Activated naive CD4-positive, alpha-beta T cell treated with anti-CD3 and anti-CD28 coated beads, Interleukin-2, amount 10 ng/mL, durations not matched to agents 7 days and 5 days (primary cell): ENCODE measurements around the gene VAC14.
"Not testable (repeated sequence)": the region's sequence is repeated elsewhere in the genome, so short reads cannot be mapped to it uniquely, and the experiment has no call there.

Experiments used
- CTCF ChIA-PET: fragments of 350-600 bp; sonication (Branson Sonifier 250); formaldehyde crosslinking; loops from one replicate; lab custom pipeline; 2021; ENCODE audit warnings: antibody characterized with exemption; lab: Charles Lee
- DNase-seq: peaks from one replicate; pipeline ENCODE4 v3.0.0-alpha.2; 2020
- H3K27ac Mint-ChIP-seq: one replicate; pipeline ENCODE4 v1.8.0; 2021; ENCODE audit warnings: mild to moderate bottlenecking, moderate library complexity, mixed read lengths
- H3K27me3 Mint-ChIP-seq: one replicate; pipeline ENCODE4 v1.8.0; 2021; ENCODE audit warnings: mild to moderate bottlenecking, mixed read lengths
- H3K36me3 Mint-ChIP-seq: one replicate; pipeline ENCODE4 v1.8.0; 2021; ENCODE audit warnings: mixed read lengths
- H3K4me1 Mint-ChIP-seq: one replicate; pipeline ENCODE4 v1.8.0; 2021; ENCODE audit warnings: mixed read lengths
- H3K4me3 Mint-ChIP-seq: one replicate; pipeline ENCODE4 v1.8.0; 2021; ENCODE audit warnings: mild to moderate bottlenecking, moderate library complexity, mixed read lengths
- H3K9me3 Mint-ChIP-seq: one replicate; pipeline ENCODE4 v1.8.0; 2021; ENCODE audit warnings: mixed read lengths

Gene VAC14

DNA sequence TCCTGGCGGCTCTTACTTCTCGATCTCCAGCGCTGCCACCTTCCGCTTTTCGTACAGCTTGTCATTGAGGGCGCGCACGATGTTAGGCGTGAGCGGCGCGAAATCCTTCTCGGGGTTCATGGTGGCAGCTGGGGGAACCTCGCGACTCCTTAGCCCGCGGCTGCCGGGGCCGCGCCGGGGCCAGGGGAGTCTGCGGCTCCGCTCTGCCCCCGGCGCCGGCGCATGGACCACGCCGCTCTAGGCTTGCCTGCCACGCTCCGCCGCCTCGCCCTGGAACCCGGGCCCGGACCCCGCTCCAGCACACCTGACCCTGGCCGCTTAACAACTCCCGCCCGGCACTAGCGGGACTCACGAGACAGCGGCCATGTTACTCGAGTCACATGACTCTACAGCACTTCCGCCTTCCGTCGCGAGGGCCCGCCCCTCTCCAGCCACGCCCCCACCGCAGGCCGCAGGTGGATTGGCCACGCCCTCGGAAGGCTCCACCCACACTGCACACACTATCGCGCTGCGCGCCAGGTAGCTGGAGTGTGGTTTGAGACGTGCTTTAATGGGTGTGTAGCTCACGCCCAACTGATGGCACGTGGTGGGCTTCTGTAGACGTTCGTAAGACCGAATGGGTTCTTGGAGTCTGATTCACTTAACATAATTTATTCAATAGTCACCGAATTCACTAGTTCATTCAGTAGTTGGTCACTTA lies at the start of gene VAC14:
Gene VAC14, minus strand, starts transcription at position 378 of the 700 bp plus-strand sequence. Its CDS starts 258 bp downstream, at position 120.
- H3K27me3 Mint-ChIP-seq = peaks cover 20% of the 10 kb centered on the region
- peaks cover 4% of the 10 kb centered on the region for H3K9me3 Mint-ChIP-seq
- CTCF ChIA-PET = no interaction called here
- peaks cover 43% of the 10 kb centered on the region for H3K4me1 Mint-ChIP-seq
- peak within 1 kb of the TSS; percentile 93 for H3K4me3 Mint-ChIP-seq
- H3K27ac Mint-ChIP-seq = peak within 1 kb of the TSS; percentile 93
- DNase-seq = peak; percentile 98
- no peaks in the 10 kb centered on the region for H3K36me3 Mint-ChIP-seq

GRCh38 chr16:70823498-70824118 lies 22.6 kb upstream of the VAC14 start:
- H3K4me1 Mint-ChIP-seq, H3K36me3 Mint-ChIP-seq, H3K27ac Mint-ChIP-seq, DNase-seq, H3K9me3 Mint-ChIP-seq, H3K27me3 Mint-ChIP-seq, CTCF ChIA-PET, H3K4me3 Mint-ChIP-seq: not testable (repeated sequence)

DNA sequence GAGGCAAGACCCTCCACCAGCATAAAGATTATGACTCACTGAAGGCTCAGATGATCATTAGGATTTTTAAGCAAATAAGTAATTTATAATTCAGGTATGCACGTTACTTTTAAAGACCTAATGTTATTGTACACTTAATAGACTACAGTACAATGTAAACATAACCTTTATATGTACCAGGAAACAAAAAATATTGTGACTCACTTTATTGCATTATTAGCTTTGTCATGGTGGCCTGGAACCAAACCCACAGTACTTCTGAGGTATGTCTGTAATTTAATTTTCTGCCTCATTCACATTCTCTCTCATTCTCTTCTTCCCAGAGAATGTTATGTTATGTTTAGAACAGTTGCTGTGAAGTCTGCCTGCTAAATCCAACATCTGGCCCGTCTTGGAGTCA lies 21.8 kb upstream of the VAC14 start:
- H3K9me3 Mint-ChIP-seq, H3K27me3 Mint-ChIP-seq, H3K4me3 Mint-ChIP-seq, H3K27ac Mint-ChIP-seq, DNase-seq, H3K4me1 Mint-ChIP-seq, H3K36me3 Mint-ChIP-seq, CTCF ChIA-PET: not testable (repeated sequence)

DNA sequence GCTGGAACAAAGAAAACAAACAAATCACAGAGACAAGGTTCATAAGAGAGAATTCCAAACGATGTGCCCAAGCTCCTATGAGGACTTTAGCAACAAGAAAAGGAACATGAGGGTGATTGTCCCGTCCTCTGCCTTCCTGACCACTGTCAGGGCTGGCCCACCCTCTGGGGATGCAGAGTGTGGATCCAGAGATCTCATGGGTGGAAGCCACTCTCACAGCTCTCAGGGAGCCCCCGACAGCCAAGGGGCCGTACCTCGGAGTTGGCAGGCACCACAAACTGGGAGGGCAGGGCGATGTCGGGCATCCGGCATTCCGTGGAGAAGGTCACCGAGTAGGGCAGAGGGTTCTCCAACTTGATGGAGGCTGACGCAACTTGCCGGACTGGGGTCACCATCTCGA lies 17.1 kb upstream of the VAC14 start:
- H3K36me3 Mint-ChIP-seq, DNase-seq, CTCF ChIA-PET, H3K4me3 Mint-ChIP-seq, H3K27me3 Mint-ChIP-seq, H3K4me1 Mint-ChIP-seq, H3K27ac Mint-ChIP-seq, H3K9me3 Mint-ChIP-seq: not testable (repeated sequence)

DNA sequence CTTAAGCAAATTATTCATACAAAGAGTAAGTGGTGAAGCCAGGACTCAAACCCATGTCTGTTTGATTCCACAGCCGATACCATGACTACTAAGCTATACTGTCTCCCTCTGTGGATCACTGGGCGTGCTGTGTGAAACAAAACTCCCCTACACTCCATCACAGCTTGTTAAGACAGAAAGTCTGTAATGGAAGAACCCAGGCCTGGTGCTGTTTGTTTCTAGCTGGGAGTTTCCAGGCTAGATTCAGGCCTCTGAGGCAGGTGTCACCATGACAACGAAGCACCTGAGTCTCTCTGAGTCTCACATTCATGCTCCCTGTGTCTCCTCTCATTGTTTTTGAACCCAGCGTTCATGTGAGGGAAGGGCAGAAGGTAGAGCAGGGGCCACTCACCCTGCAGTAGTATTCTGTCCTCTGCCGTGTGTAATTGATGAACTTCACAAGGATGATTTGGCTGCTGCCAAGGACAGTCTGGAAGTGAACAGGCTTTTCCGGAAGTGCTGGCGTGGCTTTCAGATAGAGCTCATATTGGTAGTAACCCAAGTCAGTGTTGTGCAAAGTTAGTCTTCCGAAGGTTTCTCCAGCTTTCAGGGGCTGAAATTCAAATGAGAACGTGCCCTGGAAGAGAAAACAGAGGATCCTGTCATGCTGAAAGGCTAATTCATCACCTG lies 8.6 kb upstream of the VAC14 start:
- no peaks in the 10 kb centered on the region for H3K9me3 Mint-ChIP-seq
- DNase-seq = no peak
- peaks cover 32% of the 10 kb centered on the region for H3K27me3 Mint-ChIP-seq
- H3K4me3 Mint-ChIP-seq = no peak overlapping the region
- CTCF ChIA-PET = no interaction called here
- H3K36me3 Mint-ChIP-seq = no peaks in the 10 kb centered on the region
- H3K4me1 Mint-ChIP-seq = peaks cover 5% of the 10 kb centered on the region
- no peak overlapping the region for H3K27ac Mint-ChIP-seq

- Mint-ChIP-seq H3K4me3 (no peak overlapping the region), H3K27ac (no peak overlapping the region), H3K36me3 (no peaks in the 10 kb centered on the region), H3K4me1 (peaks cover 5% of the 10 kb centered on the region), H3K27me3 (peaks cover 38% of the 10 kb centered on the region), H3K9me3 (peaks cover 4% of the 10 kb centered on the region)
- no peak for DNase-seq
- CTCF ChIA-PET = no interaction called here
These were observed 7.4 kb upstream of the VAC14 start for GRCh38 chr16:70808371-70808770.

- Mint-ChIP-seq H3K4me3 (no peak overlapping the region), H3K9me3 (peaks cover 4% of the 10 kb centered on the region), H3K27me3 (peaks cover 45% of the 10 kb centered on the region), H3K4me1 (peaks cover 15% of the 10 kb centered on the region), H3K27ac (no peak overlapping the region), H3K36me3 (no peaks in the 10 kb centered on the region)
- DNase-seq = no peak
- CTCF ChIA-PET = no interaction called here
These were observed 4.8 kb upstream of the VAC14 start for GRCh38 chr16:70805787-70806186.

DNA sequence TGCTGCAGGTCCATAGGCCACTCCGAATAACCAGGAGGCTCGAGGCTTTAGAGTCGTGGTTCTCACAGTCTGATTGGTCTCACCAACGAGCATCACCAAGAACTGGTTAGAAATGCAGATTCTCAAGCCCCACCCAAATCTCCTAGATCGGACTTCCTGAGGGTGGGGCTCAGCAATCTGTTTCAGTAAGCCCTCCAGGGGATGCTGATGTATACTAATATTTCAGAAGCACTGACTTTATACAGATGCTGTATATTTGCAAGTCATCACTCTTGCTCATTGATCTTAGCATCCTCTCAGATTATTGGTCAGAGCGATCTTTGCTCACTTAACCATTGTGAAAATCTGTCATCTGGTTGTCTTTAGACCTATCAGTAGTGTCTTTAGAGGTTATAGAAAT lies 4.4 kb upstream of the VAC14 start:
- Mint-ChIP-seq H3K36me3 (no peaks in the 10 kb centered on the region), H3K9me3 (peaks cover 4% of the 10 kb centered on the region), H3K4me1 (peaks cover 18% of the 10 kb centered on the region), H3K27me3 (peaks cover 45% of the 10 kb centered on the region), H3K27ac (peak overlapping the region; percentile 11), H3K4me3 (no peak overlapping the region)
- CTCF ChIA-PET = no interaction called here
- no peak for DNase-seq

DNA sequence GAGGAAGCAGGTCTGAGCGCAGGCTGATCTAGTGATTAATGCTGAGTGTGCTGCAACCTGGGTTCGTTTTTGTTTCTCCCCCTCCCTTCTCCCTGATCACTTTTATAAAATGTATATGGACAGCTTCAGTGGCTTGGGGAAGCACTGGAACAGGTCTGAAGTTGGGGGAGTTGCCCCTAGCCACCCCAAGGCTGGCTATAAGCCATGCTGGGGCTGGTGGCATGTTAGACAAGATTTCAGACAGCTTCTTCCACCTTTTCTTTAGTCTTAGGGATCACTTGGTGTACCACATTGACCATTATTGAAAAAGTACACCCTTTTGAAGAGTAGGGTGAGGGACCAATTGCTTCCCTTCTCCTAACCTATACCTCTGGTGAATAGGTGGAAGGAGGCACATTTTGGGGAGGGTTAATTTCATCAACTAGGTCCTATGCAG lies 3.8 kb upstream of the VAC14 start:
- no peaks in the 10 kb centered on the region for H3K36me3 Mint-ChIP-seq
- no peak overlapping the region for H3K27ac Mint-ChIP-seq
- CTCF ChIA-PET = interaction anchor here (1.3 kb wide), 1 partner anchor 608 kb away, joined by 3 read pairs; no protein-coding TSS in a partner anchor
- DNase-seq = no peak
- peaks cover 40% of the 10 kb centered on the region for H3K27me3 Mint-ChIP-seq
- H3K4me1 Mint-ChIP-seq = peaks cover 24% of the 10 kb centered on the region
- H3K4me3 Mint-ChIP-seq = no peak overlapping the region
- peaks cover 4% of the 10 kb centered on the region for H3K9me3 Mint-ChIP-seq

GRCh38 chr16:70804153-70804733 lies 3.3 kb upstream of the VAC14 start:
- Mint-ChIP-seq H3K27ac (no peak overlapping the region), H3K9me3 (peaks cover 4% of the 10 kb centered on the region), H3K36me3 (no peaks in the 10 kb centered on the region), H3K27me3 (peaks cover 35% of the 10 kb centered on the region), H3K4me3 (no peak overlapping the region), H3K4me1 (peaks cover 29% of the 10 kb centered on the region)
- no peak for DNase-seq
- CTCF ChIA-PET = interaction anchor here (1.3 kb wide), 1 partner anchor 608 kb away, joined by 3 read pairs; no protein-coding TSS in a partner anchor

DNA sequence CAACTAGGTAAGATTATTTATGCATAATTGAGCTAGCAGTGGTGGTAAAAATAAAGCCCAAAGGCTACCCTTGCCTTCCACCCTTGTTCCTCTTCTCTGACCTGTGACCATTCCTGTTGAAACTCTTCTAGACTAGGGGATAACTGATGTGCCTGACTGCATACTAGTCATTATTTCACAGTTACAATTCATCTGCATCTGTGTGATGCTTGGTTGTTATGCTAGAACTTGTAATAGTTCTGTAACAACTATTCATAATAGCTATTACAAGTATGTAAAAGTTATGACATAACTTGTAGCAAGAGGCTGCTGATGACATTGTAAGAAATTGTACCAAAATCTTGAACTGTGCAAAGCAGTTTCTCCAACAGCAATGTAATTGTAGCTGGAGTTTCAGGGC lies 2.4 kb upstream of the VAC14 start:
- peaks cover 38% of the 10 kb centered on the region for H3K4me1 Mint-ChIP-seq
- CTCF ChIA-PET = interaction anchor here (1.3 kb wide), 1 partner anchor 609 kb away, joined by 3 read pairs; no protein-coding TSS in a partner anchor
- DNase-seq = no peak
- H3K4me3 Mint-ChIP-seq = no peak overlapping the region
- H3K27ac Mint-ChIP-seq = no peak overlapping the region
- no peaks in the 10 kb centered on the region for H3K36me3 Mint-ChIP-seq
- peaks cover 4% of the 10 kb centered on the region for H3K9me3 Mint-ChIP-seq
- peaks cover 35% of the 10 kb centered on the region for H3K27me3 Mint-ChIP-seq

DNA sequence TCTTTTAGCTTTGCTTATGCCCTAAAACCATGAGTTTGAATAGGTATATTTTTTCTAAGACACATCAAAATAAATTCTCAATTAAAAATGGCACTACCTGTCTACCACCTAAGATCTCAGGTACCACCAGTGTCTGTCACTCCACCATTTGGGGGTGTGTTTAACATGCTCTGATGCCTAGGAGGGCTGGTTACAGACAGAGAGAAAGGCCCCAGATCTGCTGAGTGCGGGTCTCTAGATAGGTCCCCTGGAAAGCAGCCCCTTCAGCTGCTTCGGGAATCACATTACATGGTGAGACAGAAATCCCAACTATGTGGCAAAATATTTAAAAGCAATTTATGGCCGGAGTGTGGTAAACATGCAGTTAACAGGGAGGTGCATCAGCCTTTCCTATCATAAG lies 653 bp upstream of the VAC14 start:
- H3K9me3 Mint-ChIP-seq = peaks cover 4% of the 10 kb centered on the region
- CTCF ChIA-PET = no interaction called here
- H3K4me1 Mint-ChIP-seq = peaks cover 43% of the 10 kb centered on the region

DNA sequence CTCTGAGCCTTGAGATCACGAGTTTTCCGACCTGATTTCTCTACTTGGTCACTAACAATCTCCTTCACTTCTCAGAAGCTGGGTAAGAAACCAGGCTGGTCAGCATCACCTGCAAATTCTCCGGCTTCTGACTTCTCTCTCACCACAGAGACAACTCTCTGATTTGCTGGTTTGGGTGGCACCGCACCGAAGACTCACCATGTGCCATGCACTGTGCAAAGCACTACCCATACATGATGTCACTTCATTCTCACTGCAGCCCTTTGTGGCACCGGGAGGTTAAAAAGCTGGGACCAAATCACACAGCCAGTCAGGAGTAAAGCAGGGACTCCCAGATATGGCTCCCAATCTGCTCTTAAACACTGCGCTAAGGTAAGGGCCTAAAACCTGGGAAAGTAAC lies 647 bp downstream of the VAC14 start:
- Mint-ChIP-seq H3K27ac (peak overlapping the region; percentile 93), H3K4me1 (peaks cover 43% of the 10 kb centered on the region), H3K27me3 (peaks cover 20% of the 10 kb centered on the region), H3K4me3 (peak overlapping the region; percentile 93), H3K9me3 (peaks cover 4% of the 10 kb centered on the region), H3K36me3 (no peaks in the 10 kb centered on the region)
- CTCF ChIA-PET = no interaction called here
- peak; percentile 38 for DNase-seq

More for the DNA sequence above, 653 bp upstream of the VAC14 start:
- peak overlapping the region; percentile 93 for H3K4me3 Mint-ChIP-seq
- peak overlapping the region; percentile 93 for H3K27ac Mint-ChIP-seq
- no peak for DNase-seq
- peaks cover 26% of the 10 kb centered on the region for H3K27me3 Mint-ChIP-seq
- no peaks in the 10 kb centered on the region for H3K36me3 Mint-ChIP-seq

- Mint-ChIP-seq H3K4me3 (no peak overlapping the region), H3K36me3 (no peaks in the 10 kb centered on the region), H3K9me3 (no peaks in the 10 kb centered on the region), H3K4me1 (peaks cover 35% of the 10 kb centered on the region), H3K27me3 (no peaks in the 10 kb centered on the region), H3K27ac (no peak overlapping the region)
- CTCF ChIA-PET = no interaction called here
- DNase-seq = no peak
These were observed 4.7 kb downstream of the VAC14 start for GRCh38 chr16:70796301-70796700.
